HFFc6 (cell line): ENCODE results near the gene ATP2B1. TPM values are rescaled to one million over a fixed set of nuclear protein-coding genes. Genes with fewer than 3 reads are reported as not detected.
A peak's percentile ranks its signal among the peaks of the same experiment; 100 is the strongest.
"Not testable (repeated sequence)": the region's sequence is repeated elsewhere in the genome, so short reads cannot be mapped to it uniquely, and the experiment has no call there.

Experiments
- DNase-seq: peaks from one replicate; pipeline ENCODE4 v3.0.0-alpha.2; 2018
- H3K27ac Mint-ChIP-seq: 2 replicates; pipeline ENCODE4 v1.8.0; 2020; ENCODE audit warnings: mild to moderate bottlenecking, mixed read lengths
- H3K27me3 Mint-ChIP-seq: 2 replicates; pipeline ENCODE4 v1.8.0; 2021; ENCODE audit warnings: mild to moderate bottlenecking, moderate library complexity, mixed read lengths; ENCODE audit not compliant: insufficient read depth
- H3K36me3 Mint-ChIP-seq: 2 replicates; pipeline ENCODE4 v1.8.0; 2021; ENCODE audit warnings: low read depth, mixed read lengths
- H3K4me1 Mint-ChIP-seq: 2 replicates; pipeline ENCODE4 v1.8.0; 2020; ENCODE audit warnings: low read depth, mixed read lengths
- H3K4me3 Mint-ChIP-seq: 2 replicates; pipeline ENCODE4 v1.8.0; 2020; ENCODE audit warnings: mild to moderate bottlenecking, moderate library complexity, mixed read lengths
- H3K9me3 Mint-ChIP-seq: 2 replicates; pipeline ENCODE4 v1.8.0; 2020; ENCODE audit warnings: mild to moderate bottlenecking, mixed read lengths
- CTCF ChIP-seq: fragments of 200-600 bp; sonication (generic); IDR thresholded peaks from 2 replicates; pipeline ENCODE4 v1.5.0; 2021; ENCODE audit warnings: antibody characterized with exemption, mild to moderate bottlenecking
- long read RNA-seq: library from polyadenylated mRNA; unstranded; transcript quantifications from one replicate; pipeline ENCODE4 v2.0.0, GENCODE V29; 2019
- total RNA-seq, 6 experiments: library from RNA; stranded (reverse); fragmentation: NEBNext Ultra II Directional; extraction: Animal tissue kit (Norgen Biotek cat#: 25700); gene quantifications; 2 replicates in 1 of 6; 3 replicates in 5 of 6; pipeline ENCODE4 v1.2.3, GENCODE V29; 2021

The ATP2B1 gene
- total RNA-seq, result 10 to 100 TPM; 45.3 to 67.6 (median 53.4) TPM
- long read RNA-seq, full-length matches to known transcripts, result 4 of 110 reads
- long read RNA-seq, partial matches to known transcripts, result 73 of 110 reads
- long read RNA-seq, other reads (novel, unspliced or antisense), result 33 of 110 reads

GRCh38 chr12:89708565-89709156 lies at the start of gene ATP2B1:
Gene ATP2B1 (minus strand): TSS chr12:89708838. CDS start chr12:89655886, 52,952 bp downstream.
- H3K27ac Mint-ChIP-seq, result peak within 1 kb of the TSS; percentile 99
- peak; percentile 78 for DNase-seq
- H3K4me1 Mint-ChIP-seq, result peaks cover 54% of the 10 kb centered on the region
- H3K36me3 Mint-ChIP-seq, result peaks cover 9% of the 10 kb centered on the region
- H3K27me3 Mint-ChIP-seq, result no peaks in the 10 kb centered on the region
- peak within 1 kb of the TSS; percentile 99 for H3K4me3 Mint-ChIP-seq
- no peaks in the 10 kb centered on the region for H3K9me3 Mint-ChIP-seq
- TF ChIP-seq CTCF, result no peak; the same call in 1 of the 2 replicates

GRCh38 chr12:89757987-89758386 lies 49.3 kb upstream of the ATP2B1 start:
- peak; percentile 32 for DNase-seq
- not testable (repeated sequence) for H3K27me3 Mint-ChIP-seq, H3K9me3 Mint-ChIP-seq, H3K36me3 Mint-ChIP-seq, H3K4me3 Mint-ChIP-seq
- Mint-ChIP-seq H3K4me1 (peaks cover 26% of the 10 kb centered on the region), H3K27ac (peak overlapping the region; percentile 98)

GRCh38 chr12:89756585-89757398 lies 48.2 kb upstream of the ATP2B1 start:
- peaks cover 37% of the 10 kb centered on the region for H3K4me1 Mint-ChIP-seq
- H3K9me3 Mint-ChIP-seq, result no peaks in the 10 kb centered on the region
- peak overlapping the region; percentile 98 for H3K27ac Mint-ChIP-seq
- peak overlapping the region; percentile 60 for H3K4me3 Mint-ChIP-seq
- no peaks in the 10 kb centered on the region for H3K36me3 Mint-ChIP-seq
- DNase-seq, result peak; percentile 99
- no peak for TF ChIP-seq CTCF
- no peaks in the 10 kb centered on the region for H3K27me3 Mint-ChIP-seq

GRCh38 chr12:89756194-89756584 lies 47.6 kb upstream of the ATP2B1 start:
- H3K36me3 Mint-ChIP-seq, result no peaks in the 10 kb centered on the region

GRCh38 chr12:89753997-89754396 lies 45.4 kb upstream of the ATP2B1 start:
- H3K4me3 Mint-ChIP-seq, result no peak overlapping the region
- 0 out of 2 replicates have a peak, but pooled peaks cover 3% of the 10 kb centered on the region for H3K36me3 Mint-ChIP-seq
- no peak for DNase-seq
- no peak overlapping the region for H3K27ac Mint-ChIP-seq
- no peaks in the 10 kb centered on the region; the same call in 1 of the 2 replicates for H3K27me3 Mint-ChIP-seq
- no peaks in the 10 kb centered on the region for H3K9me3 Mint-ChIP-seq
- TF ChIP-seq CTCF, result no peak
- H3K4me1 Mint-ChIP-seq, result peaks cover 60% of the 10 kb centered on the region

More at GRCh38 chr12:89756194-89756584, 47.6 kb upstream of the ATP2B1 start:
- DNase-seq, result no peak
- Mint-ChIP-seq H3K9me3 (no peaks in the 10 kb centered on the region), H3K27me3 (no peaks in the 10 kb centered on the region), H3K4me1 (peaks cover 43% of the 10 kb centered on the region), H3K4me3 (peak overlapping the region; percentile 38; the same call in 1 of the 2 replicates), H3K27ac (peak overlapping the region; percentile 98)
- no peak for TF ChIP-seq CTCF

- TF ChIP-seq CTCF, result no peak
- no peaks in the 10 kb centered on the region for H3K9me3 Mint-ChIP-seq
- H3K36me3 Mint-ChIP-seq, result 0 out of 2 replicates have a peak, but pooled peaks cover 5% of the 10 kb centered on the region
- peaks cover 54% of the 10 kb centered on the region for H3K4me1 Mint-ChIP-seq
- DNase-seq, result no peak
- H3K4me3 Mint-ChIP-seq, result no peak overlapping the region
- no peaks in the 10 kb centered on the region; the same call in 1 of the 2 replicates for H3K27me3 Mint-ChIP-seq
- H3K27ac Mint-ChIP-seq, result peak overlapping the region; percentile 69
Measured at GRCh38 chr12:89752341-89752740, 43.7 kb upstream of the ATP2B1 start.
